MM.1S (cell line): ENCODE results near the gene PITPNM3.

Source experiments
- EZH2 ChIP-seq: fragments of 300-600 bp; sonication (generic); optimal IDR thresholded peaks from 2 replicates; pipeline ENCODE3; 2017; ENCODE audit warnings: low read depth, mild to moderate bottlenecking, antibody characterized with exemption, low read length, mixed read lengths
- EZH2phosphoT487 ChIP-seq: fragments of 300-600 bp; sonication (generic); IDR thresholded peaks from 2 replicates; pipeline ENCODE4 v1.6.1; 2018; ENCODE audit warnings: antibody characterized with exemption, low read length
- TF ChIP-seq, protein P1 (sequence below): fragments of 300-600 bp; sonication (generic); IDR thresholded peaks from 2 replicates; pipeline ENCODE4 v1.5.1; 2016; ENCODE audit warnings: antibody characterized with exemption, low read length, mixed read lengths

DNA sequence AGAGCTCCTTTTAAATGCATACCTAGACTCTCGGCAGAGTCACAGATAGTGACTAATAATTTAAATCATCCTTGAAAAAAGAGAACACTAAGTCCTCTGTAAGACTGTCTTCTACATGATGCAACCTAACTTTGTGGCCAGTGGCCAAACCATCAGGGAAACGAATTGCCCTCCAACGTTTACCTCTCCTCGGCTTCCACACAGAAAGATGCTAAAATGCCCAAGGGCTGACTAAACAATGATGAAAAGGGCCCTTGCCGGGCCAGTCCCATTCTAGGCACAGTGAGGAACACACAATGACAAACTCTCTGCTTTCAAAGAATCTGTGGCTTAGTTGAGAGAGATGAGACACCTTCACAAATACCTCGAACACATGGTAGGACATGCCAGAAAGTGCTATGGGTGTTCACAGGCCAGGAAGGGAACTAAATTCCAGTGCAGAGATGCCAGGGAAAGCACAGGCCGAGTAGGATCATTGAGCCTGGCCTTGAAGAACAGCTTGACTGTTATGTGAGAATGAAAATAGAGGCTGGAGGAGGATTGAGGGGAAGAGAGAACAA, 35.3 kb upstream of the PITPNM3 start:
- TF ChIP-seq, protein P1, sequence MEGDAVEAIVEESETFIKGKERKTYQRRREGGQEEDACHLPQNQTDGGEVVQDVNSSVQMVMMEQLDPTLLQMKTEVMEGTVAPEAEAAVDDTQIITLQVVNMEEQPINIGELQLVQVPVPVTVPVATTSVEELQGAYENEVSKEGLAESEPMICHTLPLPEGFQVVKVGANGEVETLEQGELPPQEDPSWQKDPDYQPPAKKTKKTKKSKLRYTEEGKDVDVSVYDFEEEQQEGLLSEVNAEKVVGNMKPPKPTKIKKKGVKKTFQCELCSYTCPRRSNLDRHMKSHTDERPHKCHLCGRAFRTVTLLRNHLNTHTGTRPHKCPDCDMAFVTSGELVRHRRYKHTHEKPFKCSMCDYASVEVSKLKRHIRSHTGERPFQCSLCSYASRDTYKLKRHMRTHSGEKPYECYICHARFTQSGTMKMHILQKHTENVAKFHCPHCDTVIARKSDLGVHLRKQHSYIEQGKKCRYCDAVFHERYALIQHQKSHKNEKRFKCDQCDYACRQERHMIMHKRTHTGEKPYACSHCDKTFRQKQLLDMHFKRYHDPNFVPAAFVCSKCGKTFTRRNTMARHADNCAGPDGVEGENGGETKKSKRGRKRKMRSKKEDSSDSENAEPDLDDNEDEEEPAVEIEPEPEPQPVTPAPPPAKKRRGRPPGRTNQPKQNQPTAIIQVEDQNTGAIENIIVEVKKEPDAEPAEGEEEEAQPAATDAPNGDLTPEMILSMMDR: no peak
- no peak for TF ChIP-seq EZH2phosphoT487
- no peak for TF ChIP-seq EZH2
